ENCODE data around the gene TOMM70.
"Not testable (repeated sequence)": the region's sequence is repeated elsewhere in the genome, so short reads cannot be mapped to it uniquely, and the experiment has no call there.

Gene TOMM70

DNA sequence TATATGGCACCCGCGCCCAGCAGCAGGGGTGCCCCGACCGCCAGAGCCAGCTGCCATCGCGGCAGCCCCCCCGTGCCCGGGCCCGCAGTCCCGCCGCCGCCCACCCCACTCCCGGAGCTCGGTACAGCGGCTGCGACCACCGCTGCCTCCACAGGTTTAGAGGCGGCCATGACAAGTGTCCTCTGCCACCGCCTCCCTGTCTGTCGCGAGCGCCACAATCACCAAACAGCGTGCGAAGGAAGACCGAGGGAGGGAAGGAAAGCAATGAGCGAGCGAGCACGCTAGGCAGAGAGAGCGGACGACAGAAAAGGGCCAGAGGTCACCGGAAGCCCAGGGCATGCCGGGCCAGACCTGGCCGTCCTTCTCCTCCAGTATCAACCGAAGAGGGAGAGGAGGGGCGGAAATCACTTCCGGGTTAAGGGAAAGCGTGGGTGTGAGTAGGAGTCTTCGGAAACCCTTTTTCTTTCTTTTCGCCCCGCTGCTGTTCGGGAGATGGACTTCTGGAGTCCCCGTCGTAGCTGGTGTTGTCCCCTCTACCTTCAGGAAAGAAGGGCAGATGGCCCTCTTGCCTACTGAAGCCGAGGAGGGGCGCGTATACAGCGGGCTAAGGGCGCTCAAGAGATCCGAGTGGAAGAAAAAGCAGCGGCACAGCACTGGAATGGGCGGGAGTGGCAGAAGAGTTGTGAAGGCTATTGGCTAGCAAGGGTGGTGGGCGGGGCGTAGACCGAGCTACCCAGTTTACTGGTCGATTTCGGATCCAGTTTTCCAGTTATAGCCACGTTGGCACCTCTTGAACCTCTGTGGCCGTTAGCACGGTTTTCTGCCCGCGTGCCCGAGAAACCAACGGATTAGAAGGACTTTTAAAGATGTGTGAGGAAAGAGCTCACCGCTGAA is at the start of gene TOMM70, which contains the start of gene LNP1:
Gene TOMM70, minus strand, starts transcription at position 310 of the 894 bp plus-strand sequence. Its CDS starts 140 bp downstream, at position 170.
Gene LNP1, plus strand, starts transcription at position 760 of the 894 bp plus-strand sequence. CDS start 28,191 bp downstream, outside the sequence.
- no peaks in the 10 kb centered on the region for H3K9me3 Mint-ChIP-seq
- H3K4me3 Mint-ChIP-seq, result peak within 1 kb of the TSS; percentile 84
- peak within 1 kb of the TSS; percentile 94 for H3K27ac Mint-ChIP-seq
- peak; percentile 98 for ATAC-seq
- peaks cover 6% of the 10 kb centered on the region for H3K36me3 Mint-ChIP-seq
- H3K4me1 Mint-ChIP-seq, result peaks cover 38% of the 10 kb centered on the region
- no peaks in the 10 kb centered on the region for H3K27me3 Mint-ChIP-seq

DNA sequence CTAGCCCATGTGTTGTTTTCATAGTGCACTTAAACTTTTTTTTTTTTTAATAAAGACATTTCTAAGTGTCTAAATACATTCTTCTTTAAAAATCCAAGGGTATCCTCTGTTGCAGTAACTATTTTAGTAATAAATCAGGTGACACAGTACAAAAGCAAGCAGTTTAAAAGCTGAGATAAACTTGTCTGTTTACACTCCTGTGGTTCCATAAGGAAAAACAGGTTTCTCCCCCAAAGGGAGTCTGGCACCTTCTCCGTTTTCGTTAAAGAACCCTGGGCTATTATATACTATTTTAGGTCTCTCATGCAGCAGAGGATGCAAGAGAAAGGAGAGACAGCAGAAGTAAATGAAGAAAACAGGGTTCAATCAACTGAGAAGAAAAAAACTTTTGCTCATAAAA is 48.3 kb upstream of the TOMM70 start:
- Mint-ChIP-seq H3K4me1 (no peaks in the 10 kb centered on the region), H3K27me3 (no peaks in the 10 kb centered on the region), H3K36me3 (peaks cover 4% of the 10 kb centered on the region), H3K9me3 (peaks cover 3% of the 10 kb centered on the region), H3K27ac (no peak overlapping the region), H3K4me3 (no peak overlapping the region)
- no peak for ATAC-seq

DNA sequence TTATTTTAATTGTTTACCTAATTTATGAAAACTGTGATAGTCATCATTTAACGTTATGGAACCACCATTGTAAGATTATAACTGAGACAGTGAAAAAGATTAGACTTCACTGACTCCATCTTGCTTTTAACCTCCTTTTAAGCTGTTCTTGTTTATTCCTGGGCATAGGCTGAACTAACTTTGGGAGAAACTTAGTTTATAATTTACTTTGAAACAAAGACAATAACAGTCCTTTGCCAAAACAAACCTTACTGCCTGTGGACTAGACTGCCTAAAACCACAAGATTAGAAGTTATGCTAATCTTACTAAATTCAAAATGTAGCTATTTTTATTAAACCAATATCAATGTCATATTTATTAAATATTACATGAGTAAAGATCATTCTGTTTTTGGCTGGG is 47.2 kb upstream of the TOMM70 start:
- Mint-ChIP-seq H3K4me3 (no peak overlapping the region), H3K27me3 (no peaks in the 10 kb centered on the region), H3K36me3 (peaks cover 4% of the 10 kb centered on the region), H3K9me3 (peaks cover 3% of the 10 kb centered on the region), H3K27ac (no peak overlapping the region), H3K4me1 (no peaks in the 10 kb centered on the region)
- no peak for ATAC-seq

DNA sequence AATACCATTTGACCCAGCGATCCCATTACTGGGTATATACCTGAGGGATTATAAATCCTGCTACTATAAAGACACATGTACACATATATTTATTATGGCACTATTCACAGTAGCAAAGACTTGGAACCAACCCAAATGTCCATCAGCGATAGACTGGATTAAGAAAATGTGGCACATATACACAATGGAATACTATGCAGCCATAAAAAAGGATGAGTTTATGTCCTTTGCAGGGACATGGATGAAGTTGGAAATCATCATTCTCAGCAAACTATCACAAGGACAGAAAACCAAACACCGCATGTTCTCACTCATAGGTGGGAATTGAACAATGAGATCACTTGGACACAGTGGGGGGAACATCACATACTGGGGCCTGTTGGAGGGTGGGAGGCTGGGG is 46.2 kb upstream of the TOMM70 start:
- H3K27me3 Mint-ChIP-seq, H3K4me3 Mint-ChIP-seq, H3K4me1 Mint-ChIP-seq, H3K36me3 Mint-ChIP-seq, H3K27ac Mint-ChIP-seq, ATAC-seq, H3K9me3 Mint-ChIP-seq: not testable (repeated sequence)

DNA sequence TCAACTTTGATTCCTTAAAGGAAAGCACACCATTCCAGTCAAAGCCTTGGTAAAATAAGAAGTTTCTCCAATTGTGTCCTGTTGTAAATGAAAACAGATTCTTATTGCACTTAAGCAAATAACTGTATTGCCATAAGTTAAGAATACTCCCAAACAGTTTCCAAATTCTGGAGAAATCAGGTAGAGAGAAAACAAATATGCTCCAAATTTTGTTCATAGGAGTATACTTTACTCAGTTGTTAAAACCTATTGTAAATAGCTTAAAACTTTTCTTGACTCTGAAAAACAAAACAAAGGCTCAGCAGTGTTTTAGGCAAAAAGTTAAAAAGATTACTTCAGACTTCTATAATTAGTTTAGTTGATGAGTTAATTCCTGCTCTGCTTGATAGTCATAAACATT is 42.8 kb upstream of the TOMM70 start:
- ATAC-seq, result no peak
- Mint-ChIP-seq H3K4me1 (no peaks in the 10 kb centered on the region), H3K9me3 (peaks cover 3% of the 10 kb centered on the region), H3K4me3 (no peak overlapping the region), H3K27ac (no peak overlapping the region), H3K36me3 (peaks cover 4% of the 10 kb centered on the region), H3K27me3 (no peaks in the 10 kb centered on the region)

DNA sequence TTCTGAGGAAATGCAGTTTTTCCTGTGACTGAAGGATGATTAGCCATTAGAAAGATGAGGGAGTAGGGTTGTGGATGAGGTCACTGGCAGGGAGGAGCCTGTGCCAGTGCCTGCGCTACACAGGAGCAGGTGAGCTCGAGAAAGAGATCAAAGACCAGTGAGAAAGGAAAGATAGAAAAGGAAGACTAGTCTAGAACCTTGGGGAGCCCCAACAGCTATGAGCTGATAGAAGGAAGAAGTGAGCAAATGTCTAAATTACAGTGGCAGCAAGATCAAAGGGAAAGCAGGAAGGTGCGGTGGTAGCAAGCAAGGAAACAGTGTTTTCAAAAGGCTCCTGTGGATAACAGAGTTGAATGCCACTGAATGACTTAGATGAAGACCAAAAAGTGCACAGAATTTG is 40.0 kb upstream of the TOMM70 start:
- H3K27me3 Mint-ChIP-seq, result no peaks in the 10 kb centered on the region
- H3K4me1 Mint-ChIP-seq, result no peaks in the 10 kb centered on the region
- H3K4me3 Mint-ChIP-seq, result no peak overlapping the region
- peaks cover 4% of the 10 kb centered on the region for H3K36me3 Mint-ChIP-seq
- no peak overlapping the region for H3K27ac Mint-ChIP-seq
- H3K9me3 Mint-ChIP-seq, result no peaks in the 10 kb centered on the region
- ATAC-seq, result no peak

DNA sequence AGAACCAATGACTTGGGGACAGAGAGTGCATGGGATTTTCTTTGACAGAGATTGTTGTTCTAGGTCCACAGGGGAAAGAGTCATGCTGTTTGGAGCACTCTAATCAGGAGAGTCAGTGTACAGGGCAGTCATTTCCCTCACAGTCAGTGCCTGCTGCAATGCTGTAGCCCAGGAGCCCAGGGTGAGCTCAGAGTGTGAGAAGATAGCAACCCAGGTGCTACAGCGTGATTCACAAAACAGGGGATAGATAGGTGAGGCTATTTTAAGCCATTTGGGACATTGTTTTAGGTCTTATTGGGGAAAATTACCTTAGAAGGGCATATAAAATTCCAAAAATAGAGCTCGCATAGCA is 37.7 kb upstream of the TOMM70 start:
- Mint-ChIP-seq H3K9me3 (no peaks in the 10 kb centered on the region), H3K4me3 (no peak overlapping the region), H3K27ac (no peak overlapping the region), H3K27me3 (no peaks in the 10 kb centered on the region), H3K36me3 (no peaks in the 10 kb centered on the region), H3K4me1 (no peaks in the 10 kb centered on the region)
- no peak for ATAC-seq

DNA sequence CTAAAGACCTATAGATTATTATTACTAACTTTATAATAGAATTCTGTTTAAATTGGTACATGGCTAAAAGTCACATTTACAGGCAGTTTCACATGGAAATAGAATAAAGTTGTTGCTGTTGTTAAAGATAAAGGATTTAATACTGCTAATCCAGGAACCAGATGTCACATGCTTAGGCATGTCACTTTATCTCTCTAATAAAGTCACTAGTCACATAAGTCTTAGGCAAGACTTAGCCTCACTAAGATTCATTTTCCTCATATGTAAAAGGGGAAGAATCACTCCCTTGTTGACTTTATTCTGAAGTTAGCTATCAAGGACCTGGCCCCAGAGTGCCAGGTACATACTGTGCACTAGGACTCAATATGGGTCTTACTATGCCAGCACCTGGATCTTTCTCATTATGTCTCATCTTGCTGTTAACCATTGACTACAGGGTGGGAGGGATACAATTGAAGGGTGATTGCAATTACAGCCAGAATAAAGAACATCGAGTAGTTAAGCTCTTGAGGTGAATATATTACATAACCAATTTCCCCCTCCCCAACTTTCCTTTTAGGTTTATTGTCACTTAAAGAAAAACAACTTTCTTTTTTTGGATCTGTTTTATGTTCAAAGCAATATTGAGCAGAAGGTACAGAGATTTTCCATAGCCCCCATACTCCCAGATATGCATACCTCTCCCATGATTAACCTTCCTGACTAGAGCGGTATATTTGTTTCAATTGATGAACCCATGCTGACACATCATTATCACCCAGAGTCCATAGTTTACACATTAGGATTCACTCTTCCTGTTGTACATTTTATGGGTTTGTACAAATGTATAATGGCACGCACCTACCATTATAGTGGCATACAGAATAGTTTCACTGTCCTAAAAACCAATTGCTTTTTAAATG is 37.1 kb upstream of the TOMM70 start:
- ATAC-seq, result no peak
- no peak overlapping the region for H3K4me3 Mint-ChIP-seq
- no peak overlapping the region for H3K27ac Mint-ChIP-seq
- no peaks in the 10 kb centered on the region for H3K36me3 Mint-ChIP-seq
- H3K27me3 Mint-ChIP-seq, result no peaks in the 10 kb centered on the region
- no peaks in the 10 kb centered on the region for H3K4me1 Mint-ChIP-seq
- H3K9me3 Mint-ChIP-seq, result no peaks in the 10 kb centered on the region

DNA sequence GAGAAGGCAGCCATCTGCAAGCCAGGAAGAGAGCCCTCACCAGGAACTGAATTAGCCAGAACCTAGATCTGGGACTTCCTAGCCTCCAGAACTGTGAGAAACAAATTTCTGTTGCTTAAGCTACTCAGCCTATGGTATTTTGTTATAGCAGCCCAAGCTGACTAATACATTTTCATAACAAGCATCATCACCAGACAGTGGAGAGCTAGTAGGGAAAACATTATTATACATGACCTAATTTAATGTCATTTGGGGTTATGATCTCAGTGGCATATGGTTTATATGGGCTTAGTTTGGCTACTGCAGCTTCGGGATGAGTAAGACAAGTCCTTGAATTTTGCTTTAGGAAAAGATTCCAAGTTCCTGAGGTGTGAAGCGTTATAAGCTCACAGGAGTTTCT is 36.1 kb upstream of the TOMM70 start:
- Mint-ChIP-seq H3K36me3 (no peaks in the 10 kb centered on the region), H3K27ac (no peak overlapping the region), H3K4me3 (no peak overlapping the region), H3K9me3 (no peaks in the 10 kb centered on the region), H3K4me1 (no peaks in the 10 kb centered on the region), H3K27me3 (no peaks in the 10 kb centered on the region)
- ATAC-seq, result no peak

DNA sequence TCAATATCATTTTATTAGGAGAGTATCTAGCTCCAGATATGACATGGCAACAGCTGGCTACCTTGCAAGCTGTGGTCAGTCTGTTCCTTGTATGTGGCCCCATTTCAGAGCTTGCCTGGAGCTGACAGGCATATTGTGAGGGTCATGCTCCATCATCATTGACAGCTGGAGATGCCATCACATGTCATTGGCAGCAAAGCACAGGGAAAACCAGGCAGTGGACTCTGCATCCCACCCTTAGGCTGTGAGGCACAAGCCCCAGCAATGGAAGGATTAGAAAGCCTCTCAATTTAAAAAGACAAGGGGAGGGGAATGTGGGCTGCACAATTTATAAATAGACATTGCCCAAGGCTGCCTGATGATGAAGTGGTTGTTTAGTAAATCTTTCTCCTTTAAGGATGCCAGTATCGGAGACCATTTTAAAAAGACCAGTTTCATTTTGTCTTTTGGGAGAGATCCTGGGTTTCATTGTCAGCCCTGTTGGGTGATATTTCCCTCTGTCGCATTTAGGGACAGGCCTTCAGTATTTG is 28.4 kb upstream of the TOMM70 start:
- H3K4me1 Mint-ChIP-seq, result no peaks in the 10 kb centered on the region
- no peak overlapping the region for H3K4me3 Mint-ChIP-seq
- no peak overlapping the region for H3K27ac Mint-ChIP-seq
- no peak for ATAC-seq
- no peaks in the 10 kb centered on the region for H3K27me3 Mint-ChIP-seq
- H3K9me3 Mint-ChIP-seq, result no peaks in the 10 kb centered on the region
- no peaks in the 10 kb centered on the region for H3K36me3 Mint-ChIP-seq

DNA sequence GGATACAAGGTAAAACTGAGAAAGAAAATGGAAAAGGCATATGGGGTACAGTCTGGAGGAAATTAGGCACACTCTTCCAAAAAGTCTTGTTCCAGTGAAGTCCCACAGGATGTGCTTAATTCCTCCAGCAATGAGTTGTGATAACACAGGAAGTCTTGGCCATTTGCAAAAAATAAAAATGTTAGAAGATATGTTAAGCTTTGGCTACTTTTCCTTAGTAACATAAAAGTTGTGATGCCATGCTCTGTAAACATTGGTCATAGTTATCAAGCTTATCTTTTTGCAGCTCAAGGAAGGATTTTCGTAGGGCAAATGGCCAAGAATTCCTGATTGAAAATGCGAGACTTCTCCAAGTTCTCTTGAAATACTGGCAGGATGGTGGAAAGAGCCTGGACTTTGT is 26.8 kb upstream of the TOMM70 start:
- no peak for ATAC-seq
- Mint-ChIP-seq H3K9me3 (no peaks in the 10 kb centered on the region), H3K27me3 (no peaks in the 10 kb centered on the region), H3K27ac (no peak overlapping the region), H3K36me3 (no peaks in the 10 kb centered on the region), H3K4me1 (no peaks in the 10 kb centered on the region), H3K4me3 (no peak overlapping the region)

DNA sequence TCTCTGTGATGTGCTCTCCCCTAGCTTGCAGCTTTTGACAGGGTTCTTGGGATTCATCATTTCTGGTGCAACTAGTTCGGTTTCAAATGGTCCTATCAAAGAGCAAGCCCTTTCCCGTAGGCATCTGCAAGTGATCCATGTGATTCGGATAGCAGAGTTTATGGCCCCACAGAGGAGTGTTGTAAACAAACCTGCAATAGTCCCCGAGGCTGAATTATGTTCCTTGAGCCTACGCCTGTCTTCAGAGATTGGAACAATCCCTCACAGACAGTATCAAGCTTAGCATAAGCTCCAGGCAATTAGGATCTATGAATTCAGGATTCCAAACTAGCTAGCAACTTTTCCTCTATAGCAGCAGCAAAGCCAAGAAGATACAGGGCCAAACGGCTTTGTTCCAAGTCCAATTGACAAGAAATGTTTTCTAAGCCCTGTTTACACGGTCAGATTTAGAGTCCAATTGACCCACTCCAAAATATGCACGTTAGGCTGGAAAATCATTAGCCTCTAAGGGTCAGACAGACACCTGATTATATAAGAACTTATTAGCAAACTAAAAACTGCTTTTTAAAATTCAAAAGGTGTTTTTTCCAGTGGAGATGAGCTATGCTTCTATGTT is 25.3 kb upstream of the TOMM70 start:
- ATAC-seq, result no peak
- no peaks in the 10 kb centered on the region for H3K4me1 Mint-ChIP-seq
- no peak overlapping the region for H3K27ac Mint-ChIP-seq
- H3K9me3 Mint-ChIP-seq, result no peaks in the 10 kb centered on the region
- H3K27me3 Mint-ChIP-seq, result no peaks in the 10 kb centered on the region
- no peak overlapping the region for H3K4me3 Mint-ChIP-seq
- H3K36me3 Mint-ChIP-seq, result no peaks in the 10 kb centered on the region

DNA sequence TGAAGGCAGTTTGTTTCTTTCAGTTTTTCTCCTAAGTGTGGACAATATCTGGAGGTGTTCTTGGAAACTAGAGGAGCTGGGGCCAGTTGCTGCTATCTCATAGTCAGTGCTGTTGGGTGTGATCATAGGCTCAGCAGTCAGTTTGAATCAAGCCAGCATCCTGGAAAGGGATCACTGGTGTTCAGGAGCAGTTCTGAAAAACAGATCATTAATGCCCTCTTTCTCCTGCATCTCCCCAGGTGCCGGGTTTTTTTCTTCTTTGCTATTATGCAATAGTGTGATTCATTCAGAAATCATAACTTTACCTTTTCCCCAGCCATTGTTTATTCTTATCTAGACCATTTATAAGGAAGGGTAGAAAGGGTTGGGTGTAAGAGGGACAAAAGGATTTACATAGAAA is 24.4 kb upstream of the TOMM70 start:
- Mint-ChIP-seq H3K27ac (no peak overlapping the region), H3K36me3 (no peaks in the 10 kb centered on the region)

DNA sequence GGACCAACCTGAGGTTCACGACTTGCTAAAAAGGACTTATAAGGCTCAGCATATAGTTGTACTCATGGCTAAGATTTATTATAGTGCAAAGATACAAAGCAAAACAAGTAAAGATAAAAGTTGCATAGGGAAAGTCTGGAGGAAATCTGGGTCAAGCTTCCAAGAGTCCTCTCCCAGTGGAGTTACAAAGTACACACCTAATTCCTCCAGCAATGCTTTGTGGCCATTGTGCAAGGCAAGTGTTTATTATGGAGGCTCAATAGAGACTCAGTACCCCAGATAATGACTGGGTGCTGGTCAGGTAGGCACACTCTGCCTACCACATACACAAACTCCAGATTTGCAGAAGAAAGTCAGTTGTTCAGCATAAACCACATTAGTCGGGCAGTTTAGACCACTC is 23.4 kb upstream of the TOMM70 start:
- Mint-ChIP-seq H3K9me3 (no peaks in the 10 kb centered on the region), H3K27ac (no peak overlapping the region), H3K4me3 (no peak overlapping the region), H3K27me3 (no peaks in the 10 kb centered on the region), H3K4me1 (no peaks in the 10 kb centered on the region), H3K36me3 (no peaks in the 10 kb centered on the region)
- no peak for ATAC-seq

More for the DNA sequence above, 24.4 kb upstream of the TOMM70 start:
- H3K27me3 Mint-ChIP-seq, result no peaks in the 10 kb centered on the region
- no peak overlapping the region for H3K4me3 Mint-ChIP-seq
- no peak for ATAC-seq
- H3K4me1 Mint-ChIP-seq, result no peaks in the 10 kb centered on the region
- H3K9me3 Mint-ChIP-seq, result no peaks in the 10 kb centered on the region

DNA sequence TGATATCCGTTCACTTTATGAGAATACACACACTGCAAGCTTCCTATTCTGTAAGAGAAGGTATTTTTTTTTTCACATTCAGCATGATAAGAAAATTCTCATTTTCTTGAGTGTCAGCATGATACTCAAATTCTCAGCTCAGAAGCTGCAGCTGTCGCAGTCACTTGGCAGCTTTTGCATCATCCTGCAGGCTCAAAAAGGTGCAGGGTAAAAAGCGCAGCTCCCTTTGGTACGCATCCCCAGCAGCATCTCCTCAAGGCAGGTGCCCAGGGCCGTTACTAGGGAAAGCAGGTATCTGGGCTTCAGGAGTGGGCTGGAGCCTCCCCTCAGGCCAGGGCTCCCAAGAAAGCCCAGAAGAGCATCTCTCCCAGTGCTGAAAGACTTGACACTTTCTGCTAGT is 22.7 kb upstream of the TOMM70 start:
- Mint-ChIP-seq H3K4me3 (no peak overlapping the region), H3K9me3 (no peaks in the 10 kb centered on the region), H3K27ac (no peak overlapping the region), H3K27me3 (no peaks in the 10 kb centered on the region), H3K4me1 (no peaks in the 10 kb centered on the region), H3K36me3 (no peaks in the 10 kb centered on the region)
- ATAC-seq, result no peak
